OCI-LY7 (cell line): ENCODE results near the gene DOCK4. TPM values are rescaled to one million over a fixed set of nuclear protein-coding genes. Genes with fewer than 3 reads are reported as not detected.

Experiments
- BruUV-seq: library from RNA; stranded (reverse); fragments of 400-500 nt; replicated peaks from 2 replicates; lab custom pipeline; 2021; lab: Mats Ljungman, UMichigan
- CTCF ChIA-PET: fragments of 300-600 bp; sonication (Branson Sonifier 250); formaldehyde crosslinking; loops from one replicate; lab custom pipeline; 2022; ENCODE audit warnings: antibody characterized with exemption; ENCODE audit not compliant: unreplicated experiment; lab: Charles Lee
- POLR2A ChIA-PET: fragments of 300-600 bp; sonication (Branson Sonifier 250); formaldehyde crosslinking; loops from one replicate; lab custom pipeline; 2022; ENCODE audit warnings: antibody characterized with exemption; lab: Charles Lee
- DNase-seq: peaks from one replicate; pipeline ENCODE4 v3.0.0-alpha.2; 2015; ENCODE audit warnings: low spot score
- H2AFZ ChIP-seq: fragments of 200-600 bp; sonication (generic), shearing (Covaris generic); 2 replicates; pipeline ENCODE4 v1.6.1; 2014; ENCODE audit warnings: mild to moderate bottlenecking, antibody characterized with exemption, low read length, moderate library complexity
- H3K27ac ChIP-seq: fragments of 200-600 bp; sonication (generic); 2 replicates; pipeline ENCODE4 v1.5.1; 2014; ENCODE audit warnings: mixed run types, low read depth, mild to moderate bottlenecking, moderate library complexity, low read length, inconsistent platforms; ENCODE audit not compliant: poor library complexity, severe bottlenecking
- H3K36me3 ChIP-seq: fragments of 200-600 bp; sonication (generic); 2 replicates; pipeline ENCODE4 v1.6.1; 2014; ENCODE audit warnings: mild to moderate bottlenecking, antibody characterized with exemption, low read length, moderate library complexity, mixed read lengths; ENCODE audit not compliant: insufficient read depth
- H3K4me1 ChIP-seq: fragments of 200-600 bp; sonication (generic); 2 replicates; pipeline ENCODE4 v1.5.1; 2014; ENCODE audit warnings: mild to moderate bottlenecking, low read length; ENCODE audit not compliant: insufficient read depth, poor library complexity, severe bottlenecking
- H3K4me2 ChIP-seq: fragments of 200-600 bp; sonication (generic); 2 replicates; pipeline ENCODE4 v1.6.1; 2014; ENCODE audit warnings: mild to moderate bottlenecking, low read length
- H3K4me3 ChIP-seq: fragments of 200-600 bp; sonication (generic); 2 replicates; pipeline ENCODE4 v1.5.1; 2014; ENCODE audit warnings: mild to moderate bottlenecking, low read depth, low read length; ENCODE audit not compliant: poor library complexity, severe bottlenecking
- H3K79me2 ChIP-seq: fragments of 200-600 bp; sonication (generic); 2 replicates; pipeline ENCODE4 v1.6.1; 2016; ENCODE audit warnings: low read depth, mild to moderate bottlenecking, low read length, moderate library complexity, mixed read lengths; ENCODE audit not compliant: insufficient read depth
- H3K9me2 ChIP-seq: fragments of 200-600 bp; sonication (generic); 2 replicates; pipeline ENCODE4 v1.6.1; 2016; ENCODE audit warnings: mild to moderate bottlenecking, low read length, mixed read lengths; ENCODE audit not compliant: insufficient read depth
- H3K9me3 ChIP-seq: fragments of 200-600 bp; sonication (generic); 2 replicates; pipeline ENCODE4 v1.6.1; 2014; ENCODE audit warnings: mild to moderate bottlenecking, mixed run types, low read length, mixed read lengths
- H4K20me1 ChIP-seq: fragments of 200-600 bp; sonication (generic); 2 replicates; pipeline ENCODE4 v1.6.1; 2014; ENCODE audit warnings: mild to moderate bottlenecking, antibody characterized with exemption, low read length, moderate library complexity, mixed read lengths; ENCODE audit not compliant: insufficient read depth
- CTCF ChIP-seq: fragments of 200-600 bp; sonication (generic); conservative IDR thresholded peaks from 2 replicates; pipeline ENCODE4 v1.5.1; 2014; ENCODE audit warnings: mild to moderate bottlenecking, antibody characterized with exemption, low read length, moderate library complexity, mixed read lengths
- EZH2phosphoT487 ChIP-seq: fragments of 200-600 bp; sonication (generic); IDR thresholded peaks from 2 replicates; pipeline ENCODE4 v1.6.1; 2018; ENCODE audit warnings: low read depth, borderline replicate concordance, mild to moderate bottlenecking, mixed run types, antibody characterized with exemption, low read length, moderate library complexity, mixed read lengths
- intact Hi-C: fragments of 100-400 bp; cut with micrococcal nuclease; formaldehyde crosslinking; loops from one replicate; pipeline ENCODE4 v1.10.0; 2022; ENCODE audit not compliant: unreplicated experiment
- total RNA-seq, 2 experiments: library from RNA; depleted of rRNA in 1 of 2; stranded (reverse); fragments of >200 nt in 1 of 2; shearing (Covaris generic) in 1 of 2; gene quantifications; 2 replicates each; pipeline ENCODE4 v1.2.3, GENCODE V29; 2014 to 2022

The DOCK4 gene
- total RNA-seq, 2 experiments from 2014 or later, result 0.91 to 4.9 TPM

- CTCF ChIA-PET, result no interaction called here
- POLR2A ChIA-PET, result no interaction called here
- TF ChIP-seq CTCF (no peak), EZH2phosphoT487 (no peak)
- BruUV-seq, result no TSS peak
- peaks cover 14% of the 10 kb centered on the region for H3K9me3 ChIP-seq
- H3K4me2 ChIP-seq, result no peak overlapping the region
- no peak overlapping the region for H3K27ac ChIP-seq
- H3K79me2 ChIP-seq, result no peaks in the 10 kb centered on the region
- no peaks in the 10 kb centered on the region for H3K9me2 ChIP-seq
- H3K4me1 ChIP-seq, result no peaks in the 10 kb centered on the region
- no peaks in the 10 kb centered on the region for H3K36me3 ChIP-seq
- DNase-seq, result peak; percentile 30
- no peak overlapping the region for H3K4me3 ChIP-seq
- intact Hi-C loops, result no loop called here
- H4K20me1 ChIP-seq, result no peaks in the 10 kb centered on the region
- no peak overlapping the region for H2AFZ ChIP-seq
Measured at GRCh38 chr7:111796671-111797070, 409.5 kb downstream of the DOCK4 start.

- no peak overlapping the region for H3K27ac ChIP-seq
- CTCF ChIA-PET, result no interaction called here
- H3K9me2 ChIP-seq, result no peaks in the 10 kb centered on the region
- no peaks in the 10 kb centered on the region for H3K4me1 ChIP-seq
- no peaks in the 10 kb centered on the region for H3K9me3 ChIP-seq
- H3K4me3 ChIP-seq, result no peak overlapping the region
- H4K20me1 ChIP-seq, result no peaks in the 10 kb centered on the region
- H2AFZ ChIP-seq, result no peak overlapping the region
- POLR2A ChIA-PET, result interaction anchor here (0.5 to 1.3 kb wide), 2 partner anchors 10 to 955 kb away, joined by 3 read pairs; no protein-coding TSS in a partner anchor
- H3K36me3 ChIP-seq, result no peaks in the 10 kb centered on the region
- H3K79me2 ChIP-seq, result no peaks in the 10 kb centered on the region
- no peak for DNase-seq
- H3K4me2 ChIP-seq, result no peak overlapping the region
- TF ChIP-seq EZH2phosphoT487, result no peak
- TF ChIP-seq CTCF, result no peak
- BruUV-seq, result no TSS peak
- intact Hi-C loops, result no loop called here
Measured at GRCh38 chr7:111789870-111790269, 416.3 kb downstream of the DOCK4 start.

- Histone ChIP-seq H3K36me3 (no peaks in the 10 kb centered on the region), H3K4me2 (no peak overlapping the region), H3K79me2 (no peaks in the 10 kb centered on the region), H2AFZ (no peak overlapping the region), H3K9me3 (no peaks in the 10 kb centered on the region), H4K20me1 (no peaks in the 10 kb centered on the region), H3K4me1 (no peaks in the 10 kb centered on the region), H3K27ac (no peak overlapping the region), H3K4me3 (no peak overlapping the region), H3K9me2 (no peaks in the 10 kb centered on the region)
- no peak for DNase-seq
- ChIA-PET CTCF (no interaction called here), POLR2A (interaction anchor here (0.6 to 1.0 kb wide), 3 partner anchors 35 to 1748 kb away, joined by 3 to 5 read pairs (median 3); no protein-coding TSS in a partner anchor)
- TF ChIP-seq CTCF, result no peak
- no peak for TF ChIP-seq EZH2phosphoT487
- BruUV-seq, result no TSS peak
- intact Hi-C loops, result no loop called here
Measured at GRCh38 chr7:111789048-111789320, 417.2 kb downstream of the DOCK4 start.
